ENCODE measurements around the gene FAM156A.

FAM156A gene

DNA sequence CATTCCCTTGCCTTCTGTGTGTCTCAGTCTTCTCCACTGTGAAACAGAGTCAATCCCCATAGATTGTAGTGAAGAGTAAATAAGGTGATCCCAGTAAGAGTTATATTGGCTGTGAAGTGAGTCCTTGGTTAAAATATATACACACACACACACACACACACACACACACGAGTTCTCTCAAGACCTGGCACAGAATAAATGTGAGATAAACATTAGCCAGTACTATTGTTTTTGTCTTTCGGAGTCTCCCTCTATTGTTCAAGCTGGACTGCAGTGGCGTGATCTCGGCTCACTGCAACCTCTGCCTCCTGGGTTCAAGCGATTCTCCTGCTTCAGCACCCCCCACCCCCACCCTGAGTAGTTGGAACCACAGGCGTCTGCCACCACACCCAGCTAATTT, 44.8 kb upstream of the FAM156A start:
- TF ChIP-seq, protein P1, sequence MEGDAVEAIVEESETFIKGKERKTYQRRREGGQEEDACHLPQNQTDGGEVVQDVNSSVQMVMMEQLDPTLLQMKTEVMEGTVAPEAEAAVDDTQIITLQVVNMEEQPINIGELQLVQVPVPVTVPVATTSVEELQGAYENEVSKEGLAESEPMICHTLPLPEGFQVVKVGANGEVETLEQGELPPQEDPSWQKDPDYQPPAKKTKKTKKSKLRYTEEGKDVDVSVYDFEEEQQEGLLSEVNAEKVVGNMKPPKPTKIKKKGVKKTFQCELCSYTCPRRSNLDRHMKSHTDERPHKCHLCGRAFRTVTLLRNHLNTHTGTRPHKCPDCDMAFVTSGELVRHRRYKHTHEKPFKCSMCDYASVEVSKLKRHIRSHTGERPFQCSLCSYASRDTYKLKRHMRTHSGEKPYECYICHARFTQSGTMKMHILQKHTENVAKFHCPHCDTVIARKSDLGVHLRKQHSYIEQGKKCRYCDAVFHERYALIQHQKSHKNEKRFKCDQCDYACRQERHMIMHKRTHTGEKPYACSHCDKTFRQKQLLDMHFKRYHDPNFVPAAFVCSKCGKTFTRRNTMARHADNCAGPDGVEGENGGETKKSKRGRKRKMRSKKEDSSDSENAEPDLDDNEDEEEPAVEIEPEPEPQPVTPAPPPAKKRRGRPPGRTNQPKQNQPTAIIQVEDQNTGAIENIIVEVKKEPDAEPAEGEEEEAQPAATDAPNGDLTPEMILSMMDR (IDR thresholded peaks at IDR 0.05; ENCODE audit: insufficient read depth, low read length): no peak
- TF ChIP-seq POLR2AphosphoS5 (IDR thresholded peaks at IDR 0.05; ENCODE audit: low read depth): no peak
- TF ChIP-seq GABPA (IDR thresholded peaks at IDR 0.05; ENCODE audit: low read depth): no peak
- no peak for TF ChIP-seq SPI1 (IDR thresholded peaks at IDR 0.05; ENCODE audit: borderline replicate concordance, low read depth)
- TF ChIP-seq, protein P2, sequence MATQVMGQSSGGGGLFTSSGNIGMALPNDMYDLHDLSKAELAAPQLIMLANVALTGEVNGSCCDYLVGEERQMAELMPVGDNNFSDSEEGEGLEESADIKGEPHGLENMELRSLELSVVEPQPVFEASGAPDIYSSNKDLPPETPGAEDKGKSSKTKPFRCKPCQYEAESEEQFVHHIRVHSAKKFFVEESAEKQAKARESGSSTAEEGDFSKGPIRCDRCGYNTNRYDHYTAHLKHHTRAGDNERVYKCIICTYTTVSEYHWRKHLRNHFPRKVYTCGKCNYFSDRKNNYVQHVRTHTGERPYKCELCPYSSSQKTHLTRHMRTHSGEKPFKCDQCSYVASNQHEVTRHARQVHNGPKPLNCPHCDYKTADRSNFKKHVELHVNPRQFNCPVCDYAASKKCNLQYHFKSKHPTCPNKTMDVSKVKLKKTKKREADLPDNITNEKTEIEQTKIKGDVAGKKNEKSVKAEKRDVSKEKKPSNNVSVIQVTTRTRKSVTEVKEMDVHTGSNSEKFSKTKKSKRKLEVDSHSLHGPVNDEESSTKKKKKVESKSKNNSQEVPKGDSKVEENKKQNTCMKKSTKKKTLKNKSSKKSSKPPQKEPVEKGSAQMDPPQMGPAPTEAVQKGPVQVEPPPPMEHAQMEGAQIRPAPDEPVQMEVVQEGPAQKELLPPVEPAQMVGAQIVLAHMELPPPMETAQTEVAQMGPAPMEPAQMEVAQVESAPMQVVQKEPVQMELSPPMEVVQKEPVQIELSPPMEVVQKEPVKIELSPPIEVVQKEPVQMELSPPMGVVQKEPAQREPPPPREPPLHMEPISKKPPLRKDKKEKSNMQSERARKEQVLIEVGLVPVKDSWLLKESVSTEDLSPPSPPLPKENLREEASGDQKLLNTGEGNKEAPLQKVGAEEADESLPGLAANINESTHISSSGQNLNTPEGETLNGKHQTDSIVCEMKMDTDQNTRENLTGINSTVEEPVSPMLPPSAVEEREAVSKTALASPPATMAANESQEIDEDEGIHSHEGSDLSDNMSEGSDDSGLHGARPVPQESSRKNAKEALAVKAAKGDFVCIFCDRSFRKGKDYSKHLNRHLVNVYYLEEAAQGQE (IDR thresholded peaks at IDR 0.05; ENCODE audit: insufficient replicate concordance, low read depth): no peak
- no peaks in the 10 kb centered on the region for H3K27me3 ChIP-seq (ENCODE audit: insufficient read depth, poor library complexity, severe bottlenecking)
- no peak overlapping the region for H3K27ac ChIP-seq (replicated peaks)
- no peak for DNase-seq (ENCODE audit: low read depth in 1 of 2, low spot score in 1 of 2)
- H3K4me3 ChIP-seq (replicated peaks; ENCODE audit: insufficient read depth, low read length): no peak overlapping the region

DNA sequence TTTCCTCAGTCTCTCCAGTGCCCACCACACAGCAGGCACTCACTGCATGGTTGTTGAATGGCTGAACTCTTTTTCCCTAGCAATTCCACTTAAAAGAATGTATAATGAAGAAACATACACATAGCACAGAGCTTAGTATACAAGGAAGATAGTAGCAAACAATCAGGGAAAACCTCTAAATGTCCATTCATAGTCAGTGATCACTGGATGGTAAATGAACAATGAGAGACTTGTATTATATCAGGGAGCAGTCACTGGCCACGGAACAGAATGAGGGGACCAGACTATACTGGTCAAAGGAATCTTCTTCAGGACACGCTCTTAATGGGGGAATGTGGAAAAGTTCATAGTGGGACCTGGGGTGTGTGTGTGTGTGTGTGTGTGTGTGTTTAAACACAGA, 43.6 kb upstream of the FAM156A start:
- Histone ChIP-seq H3K27ac (replicated peaks) (no peak overlapping the region), H3K27me3 (ENCODE audit: insufficient read depth, poor library complexity, severe bottlenecking) (no peaks in the 10 kb centered on the region), H3K4me3 (replicated peaks; ENCODE audit: insufficient read depth, low read length) (no peak overlapping the region)
- DNase-seq (ENCODE audit: low read depth in 1 of 2, low spot score in 1 of 2): no peak
- TF ChIP-seq POLR2AphosphoS5 (IDR thresholded peaks at IDR 0.05; ENCODE audit: low read depth) (no peak), SPI1 (IDR thresholded peaks at IDR 0.05; ENCODE audit: borderline replicate concordance, low read depth) (no peak), GABPA (IDR thresholded peaks at IDR 0.05; ENCODE audit: low read depth) (no peak)
- TF ChIP-seq, protein P2 (IDR thresholded peaks at IDR 0.05; ENCODE audit: insufficient replicate concordance, low read depth): no peak
- TF ChIP-seq, protein P1 (IDR thresholded peaks at IDR 0.05; ENCODE audit: insufficient read depth, low read length): no peak

DNA sequence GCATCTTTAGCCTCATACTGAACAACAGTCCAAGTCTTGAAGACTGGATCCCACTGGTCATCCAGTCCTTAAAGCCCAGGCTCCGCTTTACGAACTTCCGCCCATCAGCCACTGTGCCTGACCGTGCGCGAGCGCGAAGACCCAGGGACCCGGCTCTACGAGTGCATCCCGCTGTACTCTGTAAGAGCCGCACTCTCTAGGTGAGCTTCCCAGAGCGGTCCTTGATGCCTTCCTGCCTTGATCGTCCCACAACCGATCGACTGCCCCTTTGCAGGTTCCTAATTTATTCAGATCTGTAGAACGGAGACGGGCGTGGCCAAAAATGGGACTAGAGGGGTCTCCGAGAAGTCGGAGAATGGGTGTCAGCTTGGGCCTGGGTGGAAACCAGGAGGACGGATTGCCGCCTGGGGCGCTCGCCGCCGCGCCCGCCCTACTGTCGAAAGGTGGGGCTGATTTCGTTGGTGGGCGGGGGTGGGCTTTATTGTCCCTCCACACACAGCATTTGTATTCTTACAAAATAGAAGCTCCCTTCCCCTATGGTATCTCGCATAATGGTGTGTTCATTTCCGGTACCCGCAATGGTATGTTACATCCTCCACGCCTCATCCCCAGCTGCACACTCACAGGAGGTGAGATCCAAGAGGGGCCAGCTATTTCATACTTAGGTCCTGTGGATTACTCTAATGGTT, 42.3 kb upstream of the FAM156A start:
- no peak for TF ChIP-seq POLR2AphosphoS5 (IDR thresholded peaks at IDR 0.05; ENCODE audit: low read depth)
- TF ChIP-seq, protein P2 (IDR thresholded peaks at IDR 0.05; ENCODE audit: insufficient replicate concordance, low read depth): no peak
- no peak for TF ChIP-seq GABPA (IDR thresholded peaks at IDR 0.05; ENCODE audit: low read depth)
- TF ChIP-seq SPI1 (IDR thresholded peaks at IDR 0.05; ENCODE audit: borderline replicate concordance, low read depth): no peak
- TF ChIP-seq, protein P1 (IDR thresholded peaks at IDR 0.05; ENCODE audit: insufficient read depth, low read length): no peak
- DNase-seq (ENCODE audit: low read depth in 1 of 2, low spot score in 1 of 2): no peak
- Histone ChIP-seq H3K4me3 (replicated peaks; ENCODE audit: insufficient read depth, low read length) (no peak overlapping the region), H3K27me3 (ENCODE audit: insufficient read depth, poor library complexity, severe bottlenecking) (no peaks in the 10 kb centered on the region), H3K27ac (replicated peaks) (no peak overlapping the region)

All from HL-60 (cell line).